Measurements from ENCODE around the gene PLXND1.

GRCh38 chr3:129536374-129536667 lies 70.2 kb downstream of the PLXND1 start:
- TF ChIP-seq EZH2 (IDR thresholded peaks at IDR 0.05; ENCODE audit: low read length, missing control alignments) (no peak), CTCF (conservative IDR thresholded peaks at IDR 0.05 in 1 of 2, IDR thresholded peaks at IDR 0.05 in 1 of 2; ENCODE audit: low read depth in 1 of 2, low read length in 2 of 2) (no peak)

Data from fibroblast of lung (primary cell).